ENCODE data around the gene ENDOD1.

The ENDOD1 gene

GRCh38 chr11:95145430-95146060 is 55.9 kb downstream of the ENDOD1 start:
- no peak for TF ChIP-seq CTCF (IDR thresholded peaks at IDR 0.05; ENCODE audit: insufficient read depth, low read depth, low read length, missing control alignments)
- no peak for DNase-seq (ENCODE audit: low read depth)

GRCh38 chr11:95147364-95147905 is 57.8 kb downstream of the ENDOD1 start:
- no peak for TF ChIP-seq CTCF (IDR thresholded peaks at IDR 0.05; ENCODE audit: insufficient read depth, low read depth, low read length, missing control alignments)
- no peak for DNase-seq (ENCODE audit: low read depth)

More at GRCh38 chr11:95145430-95146060, 55.9 kb downstream of the ENDOD1 start:
- no peak overlapping the region for H3K4me3 ChIP-seq (ENCODE audit: low read depth, low read length)

GRCh38 chr11:95148406-95148805 is 58.8 kb downstream of the ENDOD1 start:
- no peak for DNase-seq (ENCODE audit: low read depth)
- no peak for TF ChIP-seq CTCF (IDR thresholded peaks at IDR 0.05; ENCODE audit: insufficient read depth, low read depth, low read length, missing control alignments)
- H3K4me3 ChIP-seq (ENCODE audit: low read depth, low read length): no peak overlapping the region

More at GRCh38 chr11:95147364-95147905, 57.8 kb downstream of the ENDOD1 start:
- H3K4me3 ChIP-seq (ENCODE audit: low read depth, low read length): no peak overlapping the region

- no peak for DNase-seq (ENCODE audit: low read depth)
- TF ChIP-seq CTCF (IDR thresholded peaks at IDR 0.05; ENCODE audit: insufficient read depth, low read depth, low read length, missing control alignments): no peak
- H3K4me3 ChIP-seq (ENCODE audit: low read depth, low read length): no peak overlapping the region
These were observed 59.3 kb downstream of the ENDOD1 start for GRCh38 chr11:95148938-95149337.

GRCh38 chr11:95149651-95150364 is 60.2 kb downstream of the ENDOD1 start:
- no peak overlapping the region for H3K4me3 ChIP-seq (ENCODE audit: low read depth, low read length)
- no peak for TF ChIP-seq CTCF (IDR thresholded peaks at IDR 0.05; ENCODE audit: insufficient read depth, low read depth, low read length, missing control alignments)
- DNase-seq (ENCODE audit: low read depth): no peak

- DNase-seq (ENCODE audit: low read depth): peak; percentile 95
- TF ChIP-seq CTCF (IDR thresholded peaks at IDR 0.05; ENCODE audit: insufficient read depth, low read depth, low read length, missing control alignments): peak; percentile 76
- H3K4me3 ChIP-seq (ENCODE audit: low read depth, low read length): peak overlapping the region; percentile 75
These were observed 61.5 kb downstream of the ENDOD1 start for GRCh38 chr11:95150956-95151684.

Measured in GM12865 (cell line).